GM19193 (cell line): ENCODE measurements around the gene PDHA1.

Source experiments
- POLR2A ChIP-seq: IDR thresholded peaks from 4 replicates; pipeline ENCODE4 v1.6.1; 2011; ENCODE audit not compliant: insufficient read depth, insufficient read length; ENCODE audit errors: extremely low read depth

Gene PDHA1

GRCh38 chrX:19410259-19410658 is 66.5 kb downstream of the PDHA1 start:
- TF ChIP-seq POLR2A, result no peak
